GM12878 (cell line): ENCODE data around the gene PRPF40B. TPM values are rescaled to one million over a fixed set of nuclear protein-coding genes. Genes with fewer than 3 reads are reported as not detected.

ENCODE experiments used
- CHD1 ChIP-seq: IDR thresholded peaks from 2 replicates; pipeline ENCODE4 v1.6.1; 2012; ENCODE audit warnings: low read depth, low read length, improper control_type of control experiment
- IKZF1 ChIP-seq: fragments of 450-650 bp; conservative IDR thresholded peaks from 2 replicates; pipeline ENCODE4 v1.6.1; 2017; ENCODE audit warnings: antibody characterized with exemption, mild to moderate bottlenecking
- KAT2A ChIP-seq: conservative IDR thresholded peaks from 2 replicates; pipeline ENCODE4 v1.6.1; 2011; ENCODE audit warnings: low read depth, low read length; ENCODE audit not compliant: control insufficient read depth
- POU2F2 ChIP-seq: IDR thresholded peaks from 3 replicates; pipeline ENCODE4 v1.6.1; 2011; ENCODE audit warnings: low read depth, mild to moderate bottlenecking, low read length, borderline replicate concordance
- ZNF217 ChIP-seq: fragments of 450-650 bp; IDR thresholded peaks from 2 replicates; pipeline ENCODE4 v1.6.1; 2017; ENCODE audit warnings: antibody characterized with exemption, mild to moderate bottlenecking
- polyA plus RNA-seq, 11 experiments: library from polyadenylated mRNA; depleted of rRNA in 4 of 11; unstranded in 6 of 11; stranded (reverse) in 5 of 11; fragments of >200 nt; fragmentation: Nextera tagmentation in 4 of 11; fragmentation: Illumina TruSeq in 1 of 11; extraction: Ambion mirVana in 4 of 11; extraction: Trizol in 1 of 11; gene quantifications; 1 replicate in 1 of 11; 2 replicates in 10 of 11; pipeline versions ENCODE4 v1.2.1 to v1.2.3, GENCODE V29; 2011 to 2016; ENCODE audit warnings: inconsistent platforms in 2 of 11, missing spikeins in 2 of 11, low read depth in 1 of 11
- total RNA-seq, 4 experiments: library from RNA; depleted of rRNA in 3 of 4; stranded (reverse); fragments of >200 nt in 3 of 4; fragmentation: Illumina TruSeq in 1 of 4; extraction: Trizol in 1 of 4; gene quantifications; 2 replicates each; pipeline versions ENCODE4 v1.2.1 to v1.2.3, GENCODE V29; 2013 to 2021
- TF ChIP-seq, protein P1 (sequence below): fragments of 450-650 bp; formaldehyde crosslinking; IDR thresholded peaks from 2 replicates; pipeline ENCODE4 v1.4.0; 2022; ENCODE audit warnings: mild to moderate bottlenecking, moderate library complexity
- TF ChIP-seq, protein P2 (sequence below): IDR thresholded peaks from 2 replicates; pipeline ENCODE4 v1.6.1; 2011; ENCODE audit warnings: borderline replicate concordance, low read depth, mild to moderate bottlenecking, moderate library complexity, low read length; ENCODE audit not compliant: insufficient read depth, poor library complexity, severe bottlenecking

PRPF40B gene
- total and polyA plus RNA-seq, 10 of the 15 experiments (the other 5 are each of a cell fraction or from before 2014, with no cell fraction given) = 0.31 to 17.9 (median 7.3) TPM

DNA sequence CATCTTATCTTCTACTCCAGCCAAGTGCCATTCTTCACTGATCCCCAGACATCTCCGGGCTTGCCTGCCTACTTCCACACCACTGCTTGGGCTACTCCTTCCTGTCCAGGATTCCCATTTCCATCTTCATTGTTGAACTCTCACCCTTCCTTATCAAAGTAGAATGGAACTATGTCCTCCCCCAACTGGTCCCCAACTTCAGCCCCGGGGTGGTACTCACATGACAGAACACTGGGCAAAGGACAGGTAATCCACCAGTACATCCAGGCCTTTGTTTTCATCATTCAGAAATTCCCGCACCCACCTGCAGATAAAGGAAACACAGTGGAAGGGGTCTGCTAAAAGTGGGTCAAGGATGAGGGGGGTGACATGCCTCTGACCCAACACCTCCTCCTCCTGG lies 38.4 kb downstream of the PRPF40B start (continued):
- TF ChIP-seq, protein P1, sequence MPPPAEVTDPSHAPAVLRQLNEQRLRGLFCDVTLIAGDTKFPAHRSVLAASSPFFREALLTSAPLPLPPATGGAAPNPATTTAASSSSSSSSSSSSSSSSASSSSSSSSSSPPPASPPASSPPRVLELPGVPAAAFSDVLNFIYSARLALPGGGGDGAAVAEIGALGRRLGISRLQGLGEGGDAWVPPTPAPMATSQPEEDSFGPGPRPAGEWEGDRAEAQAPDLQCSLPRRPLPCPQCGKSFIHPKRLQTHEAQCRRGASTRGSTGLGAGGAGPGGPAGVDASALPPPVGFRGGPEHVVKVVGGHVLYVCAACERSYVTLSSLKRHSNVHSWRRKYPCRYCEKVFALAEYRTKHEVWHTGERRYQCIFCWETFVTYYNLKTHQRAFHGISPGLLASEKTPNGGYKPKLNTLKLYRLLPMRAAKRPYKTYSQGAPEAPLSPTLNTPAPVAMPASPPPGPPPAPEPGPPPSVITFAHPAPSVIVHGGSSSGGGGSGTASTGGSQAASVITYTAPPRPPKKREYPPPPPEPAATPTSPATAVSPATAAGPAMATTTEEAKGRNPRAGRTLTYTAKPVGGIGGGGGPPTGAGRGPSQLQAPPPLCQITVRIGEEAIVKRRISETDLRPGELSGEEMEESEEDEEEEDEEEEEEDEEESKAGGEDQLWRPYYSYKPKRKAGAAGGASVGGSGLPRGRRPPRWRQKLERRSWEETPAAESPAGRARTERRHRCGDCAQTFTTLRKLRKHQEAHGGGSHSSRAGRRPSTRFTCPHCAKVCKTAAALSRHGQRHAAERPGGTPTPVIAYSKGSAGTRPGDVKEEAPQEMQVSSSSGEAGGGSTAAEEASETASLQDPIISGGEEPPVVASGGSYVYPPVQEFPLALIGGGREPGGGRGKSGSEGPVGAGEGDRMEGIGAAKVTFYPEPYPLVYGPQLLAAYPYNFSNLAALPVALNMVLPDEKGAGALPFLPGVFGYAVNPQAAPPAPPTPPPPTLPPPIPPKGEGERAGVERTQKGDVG (CRISPR knock-in tag) = no peak
- TF ChIP-seq ZNF217 (no peak), KAT2A (no peak), POU2F2 (no peak), CHD1 (no peak), IKZF1 (no peak)
- TF ChIP-seq, protein P2, sequence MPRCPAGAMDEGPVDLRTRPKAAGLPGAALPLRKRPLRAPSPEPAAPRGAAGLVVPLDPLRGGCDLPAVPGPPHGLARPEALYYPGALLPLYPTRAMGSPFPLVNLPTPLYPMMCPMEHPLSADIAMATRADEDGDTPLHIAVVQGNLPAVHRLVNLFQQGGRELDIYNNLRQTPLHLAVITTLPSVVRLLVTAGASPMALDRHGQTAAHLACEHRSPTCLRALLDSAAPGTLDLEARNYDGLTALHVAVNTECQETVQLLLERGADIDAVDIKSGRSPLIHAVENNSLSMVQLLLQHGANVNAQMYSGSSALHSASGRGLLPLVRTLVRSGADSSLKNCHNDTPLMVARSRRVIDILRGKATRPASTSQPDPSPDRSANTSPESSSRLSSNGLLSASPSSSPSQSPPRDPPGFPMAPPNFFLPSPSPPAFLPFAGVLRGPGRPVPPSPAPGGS = no peak
